ENCODE data around the gene STK38L.
A peak's percentile ranks its signal among the peaks of the same experiment; 100 is the strongest.

STK38L gene

GRCh38 chr12:27324530-27324929, 80.4 kb downstream of the STK38L start:
- DNase-seq, result no peak

GRCh38 chr12:27330846-27331245, 86.8 kb downstream of the STK38L start:
- no peak for DNase-seq

- DNase-seq, result peak; percentile 87 to 97 (median 94)
These were observed 87.3 kb downstream of the STK38L start for GRCh38 chr12:27331291-27331926.

GRCh38 chr12:27331927-27332324, 87.8 kb downstream of the STK38L start:
- DNase-seq, result peak; percentile 10 to 31 (median 12)

GRCh38 chr12:27332407-27332713, 88.3 kb downstream of the STK38L start:
- no peak for DNase-seq

GRCh38 chr12:27332714-27333402, 88.8 kb downstream of the STK38L start, which contains the start of gene BMAL2:
TSS of gene BMAL2 (plus strand) at chr12:27332836. CDS start at chr12:27333073, 237 bp downstream.
- peak; percentile 74 to 90 (median 76) for DNase-seq

GRCh38 chr12:27333403-27334009, 89.4 kb downstream of the STK38L start:
- DNase-seq, result peak; percentile 92 to 93 (median 92)

- DNase-seq, result peak; percentile 34 to 54 (median 39)
These were observed 90.1 kb downstream of the STK38L start for GRCh38 chr12:27334042-27334720.

GRCh38 chr12:27334721-27335082, 90.6 kb downstream of the STK38L start:
- no peak for DNase-seq

- no peak for DNase-seq
These were observed 91.5 kb downstream of the STK38L start for GRCh38 chr12:27335364-27336281.

GRCh38 chr12:27336282-27336653, 92.2 kb downstream of the STK38L start:
- DNase-seq, result no peak

GRCh38 chr12:27337376-27337775, 93.3 kb downstream of the STK38L start:
- DNase-seq, result no peak

GRCh38 chr12:27338473-27338872, 94.4 kb downstream of the STK38L start:
- peak; percentile 12 to 34 (median 24) for DNase-seq

GRCh38 chr12:27340971-27341370, 96.9 kb downstream of the STK38L start:
- no peak for DNase-seq

- no peak for DNase-seq
These were observed 98.5 kb downstream of the STK38L start for GRCh38 chr12:27342536-27342935.

GRCh38 chr12:27343255-27344000, 99.3 kb downstream of the STK38L start:
- DNase-seq, result peak; percentile 33 to 64 (median 35)

GRCh38 chr12:27344246-27344645, 100.2 kb downstream of the STK38L start:
- no peak for DNase-seq

- peak in 2 of 3 donors; percentile 10 to 37 for DNase-seq
These were observed 100.7 kb downstream of the STK38L start for GRCh38 chr12:27344760-27345159.

- no peak for DNase-seq
These were observed 101.3 kb downstream of the STK38L start for GRCh38 chr12:27345376-27345775.

GRCh38 chr12:27347779-27348178, 103.7 kb downstream of the STK38L start:
- DNase-seq, result no peak

GRCh38 chr12:27351476-27351875, 107.4 kb downstream of the STK38L start:
- DNase-seq, result no peak

- DNase-seq, result no peak
These were observed 111.4 kb downstream of the STK38L start for GRCh38 chr12:27355486-27355885.
